Activated CD4-positive, CD25-positive, alpha-beta regulatory T cell (primary cell): ENCODE data around the gene PBXIP1.

Experiments
- DNase-seq, 4 experiments: peaks; one replicate each; lab custom pipeline; 2025; lab: John Stamatoyannopoulos, UW

Gene PBXIP1

GRCh38 chr1:154972517-154973343, 16.8 kb upstream of the PBXIP1 start:
- DNase-seq, result no peak

DNA sequence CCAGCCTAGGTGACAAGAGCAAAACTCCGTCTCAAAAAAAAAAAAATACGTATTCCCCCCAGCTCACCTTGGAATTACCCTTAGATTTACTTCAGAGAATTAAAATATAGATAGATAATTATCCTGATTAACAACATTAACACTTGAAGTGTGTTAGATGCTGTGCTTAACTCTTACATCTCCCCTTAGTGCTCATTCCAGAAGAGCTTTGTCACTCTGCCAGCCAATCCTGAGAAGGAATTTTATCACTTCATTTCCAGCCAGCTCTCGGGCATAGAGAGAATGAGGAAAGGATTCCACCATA, 16.3 kb upstream of the PBXIP1 start:
- DNase-seq, result no peak

- no peak for DNase-seq
Observed at GRCh38 chr1:154971341-154971998, 15.6 kb upstream of the PBXIP1 start.

- DNase-seq, result no peak
Observed at GRCh38 chr1:154970631-154971340, 14.9 kb upstream of the PBXIP1 start, which contains the start of gene SHC1. Gene SHC1 (minus strand): TSS chr1:154970747. CDS start chr1:154970526, 221 bp downstream.

GRCh38 chr1:154969860-154970452, 14.1 kb upstream of the PBXIP1 start:
- DNase-seq, result no peak

DNA sequence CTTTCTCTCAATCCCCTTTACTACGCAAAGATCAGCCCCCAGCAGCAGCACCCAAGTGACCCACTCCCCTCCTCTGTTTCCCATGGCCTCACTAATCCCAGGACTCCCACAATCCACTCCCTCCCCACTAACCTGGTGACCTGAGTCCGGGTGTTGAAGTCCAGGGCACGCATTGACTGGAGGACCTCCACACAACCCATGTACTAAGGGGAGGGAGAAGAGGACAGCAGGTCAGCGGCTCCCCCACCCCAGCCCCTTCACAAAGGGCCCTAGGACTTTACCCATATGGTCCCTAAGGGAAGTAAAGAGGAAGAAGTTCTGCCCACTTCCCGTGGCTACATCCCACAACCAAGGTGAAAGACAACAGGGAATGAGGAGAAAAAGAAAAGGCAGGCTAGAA, 13.3 kb upstream of the PBXIP1 start:
- DNase-seq, result no peak

DNA sequence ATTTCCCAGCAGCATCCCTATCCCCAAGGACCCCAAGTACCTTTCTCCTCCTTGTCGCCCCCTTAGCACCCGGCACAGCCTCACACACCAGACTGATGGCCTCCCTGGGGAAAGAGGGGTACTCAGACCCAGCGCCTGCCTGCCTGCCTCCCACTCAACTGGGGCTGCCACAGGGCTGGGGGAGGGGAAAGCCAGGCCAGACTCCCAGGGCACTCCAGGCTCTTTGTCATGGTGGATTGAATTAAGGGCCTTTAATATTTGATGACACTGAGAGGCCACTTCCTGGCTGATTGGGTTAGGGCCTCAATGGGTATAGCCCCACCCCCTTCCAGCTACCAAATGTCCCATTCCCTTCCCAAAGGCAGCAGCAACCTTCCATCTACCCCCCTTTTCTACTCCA, 12.8 kb upstream of the PBXIP1 start:
- DNase-seq, result no peak

GRCh38 chr1:154967331-154967950, 11.5 kb upstream of the PBXIP1 start:
- no peak for DNase-seq

- DNase-seq, result no peak
Observed at GRCh38 chr1:154966111-154966510, 10.2 kb upstream of the PBXIP1 start.

GRCh38 chr1:154964359-154964758, 8.5 kb upstream of the PBXIP1 start:
- no peak for DNase-seq

DNA sequence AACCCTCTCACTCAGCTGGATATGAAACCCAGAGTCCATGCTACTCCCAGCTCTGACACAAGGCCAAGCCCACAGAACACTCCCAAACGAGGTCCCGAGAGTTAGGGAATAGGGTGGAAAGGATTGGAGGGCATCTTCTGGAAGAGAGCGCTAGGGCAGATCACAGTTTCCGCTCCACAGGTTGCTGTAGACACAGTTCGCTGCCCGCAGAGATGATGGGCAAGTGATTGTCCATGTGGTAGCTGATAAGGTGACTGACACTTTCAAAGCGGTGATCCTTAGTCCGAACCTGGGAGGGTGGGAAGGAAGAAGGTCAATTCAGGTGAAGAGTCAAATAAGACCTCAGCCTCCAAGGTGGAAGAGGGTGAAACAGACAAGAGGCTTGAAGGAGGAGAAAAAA, 7.7 kb upstream of the PBXIP1 start:
- no peak for DNase-seq

DNA sequence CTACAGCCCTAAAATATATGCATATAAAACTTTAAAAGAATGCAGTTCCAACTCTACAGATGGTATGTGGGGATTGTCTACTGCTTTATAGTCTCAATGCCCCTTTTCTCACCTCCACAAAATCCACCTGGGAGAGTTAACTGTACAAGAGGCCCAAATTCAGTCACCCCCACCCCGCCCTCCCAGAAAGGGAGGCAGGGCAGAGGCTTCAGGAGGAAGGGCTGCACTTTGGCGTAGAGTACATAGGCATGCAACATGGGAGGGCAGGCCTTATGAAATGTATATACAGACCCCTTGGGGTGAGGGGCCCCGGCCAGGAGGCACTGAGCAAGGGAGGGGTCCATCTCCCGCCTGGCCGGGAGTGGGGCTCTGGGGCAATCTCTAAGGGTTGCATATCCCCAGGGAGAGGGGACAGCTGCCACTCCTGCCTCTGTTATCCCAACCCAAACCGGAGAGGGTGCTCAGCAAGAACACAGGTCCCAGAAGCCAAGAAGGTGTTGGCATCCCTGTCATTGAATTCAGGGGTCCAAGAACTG, 7.0 kb upstream of the PBXIP1 start:
- DNase-seq, result no peak

GRCh38 chr1:154962156-154962749, 6.4 kb upstream of the PBXIP1 start:
- no peak for DNase-seq

- DNase-seq, result peak; percentile 67 to 72 (median 70)
Observed at GRCh38 chr1:154961207-154962155, 5.6 kb upstream of the PBXIP1 start, which contains the start of gene PYGO2. Gene PYGO2 (minus strand): TSS chr1:154961782. CDS start chr1:154961576, 206 bp downstream.

GRCh38 chr1:154960446-154961136, 4.7 kb upstream of the PBXIP1 start:
- no peak for DNase-seq

DNA sequence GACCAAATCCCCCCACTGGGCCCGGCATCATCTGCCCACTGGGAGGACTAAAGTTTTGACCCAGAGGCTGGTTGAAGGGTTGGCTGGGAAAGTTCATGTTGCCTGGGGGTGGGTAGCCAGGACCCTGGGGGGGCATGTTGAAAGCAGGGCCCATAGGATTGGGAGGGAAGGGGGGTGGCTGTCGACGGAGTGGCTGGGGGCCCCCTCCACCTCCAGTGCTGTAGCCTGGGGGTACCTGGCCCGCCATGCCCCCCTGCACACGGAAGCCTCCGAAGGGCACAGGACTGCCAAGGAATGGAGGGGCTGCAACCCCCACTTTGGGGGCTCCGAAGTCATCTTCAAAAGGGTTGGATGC, 3.5 kb upstream of the PBXIP1 start:
- DNase-seq, result no peak

- no peak for DNase-seq
Observed at GRCh38 chr1:154958681-154959425, 3.0 kb upstream of the PBXIP1 start.

DNA sequence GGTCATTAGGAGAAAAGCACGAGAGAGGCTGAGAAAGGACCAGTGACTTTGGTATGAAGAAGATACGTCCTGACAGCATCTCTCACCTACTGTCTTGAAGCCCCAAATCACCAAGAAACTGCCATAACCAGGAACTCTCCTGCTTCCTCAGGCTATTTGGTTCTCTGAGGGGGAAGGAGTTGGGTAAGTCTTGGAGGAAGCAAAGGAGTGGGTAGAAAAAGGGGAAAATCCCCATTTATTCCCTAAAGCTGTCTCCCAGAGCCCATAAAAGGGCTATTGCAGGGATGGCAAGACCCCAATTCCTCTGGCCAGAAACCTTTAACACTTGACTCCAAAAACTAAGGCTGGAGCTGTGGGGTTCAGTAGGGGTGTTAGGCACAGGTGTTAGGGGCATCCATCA, 2.1 kb upstream of the PBXIP1 start:
- DNase-seq, result no peak

- no peak for DNase-seq
Observed at GRCh38 chr1:154957091-154957657, 1.3 kb upstream of the PBXIP1 start.
